Endothelial cell of coronary artery (primary cell): ENCODE data around the gene PLXND1. TPM values are rescaled to one million over a fixed set of nuclear protein-coding genes. Genes with fewer than 3 reads are reported as not detected.

ENCODE experiments used
- total RNA-seq: library from RNA; depleted of rRNA; stranded (reverse); fragments of >200 nt; gene quantifications from 2 replicates; pipeline ENCODE4 v1.2.3, GENCODE V29; 2014

Gene PLXND1
- total RNA-seq: 362 and 468 TPM in 2 replicates

GRCh38 chr3:129606636-129607390 is at the start of gene PLXND1:
TSS of gene PLXND1 (minus strand) at chr3:129606676. CDS start at chr3:129606639, 37 bp downstream.

GRCh38 chr3:129543156-129543790 is 63.2 kb downstream of the PLXND1 start, which contains the start of gene H1-8:
TSS of gene H1-8 (plus strand) at chr3:129543175. CDS start at chr3:129543219, 44 bp downstream.

GRCh38 chr3:129528589-129529100 is 77.8 kb downstream of the PLXND1 start, which contains the start of gene RHO:
TSS of gene RHO (plus strand) at chr3:129528639. CDS start at chr3:129528734, 95 bp downstream.

Other genes starting within 250 kb of the PLXND1 start
- under 0.01 TPM in 1 of 2 replicates, not detected in the other for gene EFCAB12, start 178.0 kb downstream of the PLXND1 start, total RNA-seq
- 19.8 TPM in 2 replicates for gene MBD4, start 166.7 kb downstream of the PLXND1 start, total RNA-seq
- gene IFT122, start 166.5 kb downstream of the PLXND1 start, total RNA-seq: 16.8 and 22.0 TPM in 2 replicates
- gene RHO, start 78.0 kb downstream of the PLXND1 start, total RNA-seq: not detected in 2 replicates
- gene H1-8, start 63.5 kb downstream of the PLXND1 start, total RNA-seq: not detected in 2 replicates